GM19351 (cell line): ENCODE measurements around the gene NIPBL.
A peak's percentile ranks its signal among the peaks of the same experiment; 100 is the strongest.
"Not testable (repeated sequence)": the region's sequence is repeated elsewhere in the genome, so short reads cannot be mapped to it uniquely, and the experiment has no call there.

ENCODE experiments used
- ATAC-seq: cut with Tn5 transposase; IDR thresholded peaks from one replicate; pipeline ENCODE4 v1.9.1; 2021; ENCODE audit warnings: mild to moderate bottlenecking, moderate library complexity; ENCODE audit not compliant: unreplicated experiment

NIPBL gene

GRCh38 chr5:36878392-36879082 is 2.0 kb downstream of the NIPBL start:
- ATAC-seq, result no peak

GRCh38 chr5:36879274-36880033 is 2.9 kb downstream of the NIPBL start:
- no peak for ATAC-seq

- ATAC-seq, result no peak
These were observed 4.2 kb downstream of the NIPBL start for GRCh38 chr5:36880761-36881160.

GRCh38 chr5:36881304-36881703 is 4.7 kb downstream of the NIPBL start:
- ATAC-seq, result no peak

- no peak for ATAC-seq
These were observed 5.2 kb downstream of the NIPBL start for GRCh38 chr5:36881807-36882206.

- peak; percentile 54 for ATAC-seq
These were observed 5.7 kb downstream of the NIPBL start for GRCh38 chr5:36882250-36882649.

GRCh38 chr5:36883894-36884462 is 7.4 kb downstream of the NIPBL start:
- peak; percentile 53 for ATAC-seq

GRCh38 chr5:36885149-36885548 is 8.6 kb downstream of the NIPBL start:
- ATAC-seq, result no peak

GRCh38 chr5:36885566-36886485 is 9.3 kb downstream of the NIPBL start:
- ATAC-seq, result no peak

- no peak for ATAC-seq
These were observed 10.2 kb downstream of the NIPBL start for GRCh38 chr5:36886791-36887190.

- no peak for ATAC-seq
These were observed 11.0 kb downstream of the NIPBL start for GRCh38 chr5:36887532-36887931.

- ATAC-seq, result no peak
These were observed 11.7 kb downstream of the NIPBL start for GRCh38 chr5:36888303-36888702.

- ATAC-seq, result no peak
These were observed 12.7 kb downstream of the NIPBL start for GRCh38 chr5:36889264-36889663.

GRCh38 chr5:36891266-36891665 is 14.7 kb downstream of the NIPBL start:
- ATAC-seq, result no peak

- ATAC-seq, result not testable (repeated sequence)
These were observed 15.7 kb downstream of the NIPBL start for GRCh38 chr5:36892085-36892830.

GRCh38 chr5:36894954-36895353 is 18.4 kb downstream of the NIPBL start:
- no peak for ATAC-seq

- no peak for ATAC-seq
These were observed 19.9 kb downstream of the NIPBL start for GRCh38 chr5:36896476-36896875.

- ATAC-seq, result no peak
These were observed 21.0 kb downstream of the NIPBL start for GRCh38 chr5:36897616-36898015.

GRCh38 chr5:36899860-36900259 is 23.3 kb downstream of the NIPBL start:
- no peak for ATAC-seq

GRCh38 chr5:36900283-36900682 is 23.7 kb downstream of the NIPBL start:
- ATAC-seq, result no peak
